ENCODE data around the gene SHISA7. TPM values are rescaled to one million over a fixed set of nuclear protein-coding genes. Genes with fewer than 3 reads are reported as not detected.

The SHISA7 gene
- total RNA-seq, 1 donor from 2014 or later = not detected

- Mint-ChIP-seq H3K27ac (peak overlapping the region; percentile 27), H3K9me3 (no peaks in the 10 kb centered on the region), H3K4me3 (peak overlapping the region; percentile 91), H3K36me3 (ENCODE audit: low read depth) (no peaks in the 10 kb centered on the region), H3K27me3 (ENCODE audit: insufficient read depth) (peaks cover 2% of the 10 kb centered on the region), H3K4me1 (ENCODE audit: low read depth) (peaks cover 18% of the 10 kb centered on the region)
- intact Hi-C loops (cut with micrococcal nuclease) = loop anchor here (1.0 to 5.0 kb wide), 4 partner anchors 27 to 1089 kb away; partner anchors contain the start of genes PPP1R12C and ZNF470
- no peak for DNase-seq (ENCODE audit: low spot score)
These were observed 34.8 kb upstream of the SHISA7 start for GRCh38 chr19:55477905-55478304.

GRCh38 chr19:55476100-55476775, 33.1 kb upstream of the SHISA7 start, which contains the start of gene ZNF628:
TSS of gene ZNF628 (plus strand) at chr19:55476617. CDS start at chr19:55479911, 3,294 bp downstream.
- no peaks in the 10 kb centered on the region for H3K36me3 Mint-ChIP-seq (ENCODE audit: low read depth)
- peak within 1 kb of the TSS; percentile 79 for H3K27ac Mint-ChIP-seq
- intact Hi-C loops (cut with micrococcal nuclease) = loop anchor here (1.0 to 5.0 kb wide), 16 partner anchors 9 to 1091 kb away; partner anchors contain the start of genes FIZ1, HSPBP1, ISOC2 and KMT5C
- no peaks in the 10 kb centered on the region for H3K9me3 Mint-ChIP-seq
- peaks cover 2% of the 10 kb centered on the region for H3K27me3 Mint-ChIP-seq (ENCODE audit: insufficient read depth)
- peak within 1 kb of the TSS; percentile 91 for H3K4me3 Mint-ChIP-seq
- peak; percentile 96 for DNase-seq (ENCODE audit: low spot score)
- H3K4me1 Mint-ChIP-seq (ENCODE audit: low read depth) = peaks cover 18% of the 10 kb centered on the region

DNA sequence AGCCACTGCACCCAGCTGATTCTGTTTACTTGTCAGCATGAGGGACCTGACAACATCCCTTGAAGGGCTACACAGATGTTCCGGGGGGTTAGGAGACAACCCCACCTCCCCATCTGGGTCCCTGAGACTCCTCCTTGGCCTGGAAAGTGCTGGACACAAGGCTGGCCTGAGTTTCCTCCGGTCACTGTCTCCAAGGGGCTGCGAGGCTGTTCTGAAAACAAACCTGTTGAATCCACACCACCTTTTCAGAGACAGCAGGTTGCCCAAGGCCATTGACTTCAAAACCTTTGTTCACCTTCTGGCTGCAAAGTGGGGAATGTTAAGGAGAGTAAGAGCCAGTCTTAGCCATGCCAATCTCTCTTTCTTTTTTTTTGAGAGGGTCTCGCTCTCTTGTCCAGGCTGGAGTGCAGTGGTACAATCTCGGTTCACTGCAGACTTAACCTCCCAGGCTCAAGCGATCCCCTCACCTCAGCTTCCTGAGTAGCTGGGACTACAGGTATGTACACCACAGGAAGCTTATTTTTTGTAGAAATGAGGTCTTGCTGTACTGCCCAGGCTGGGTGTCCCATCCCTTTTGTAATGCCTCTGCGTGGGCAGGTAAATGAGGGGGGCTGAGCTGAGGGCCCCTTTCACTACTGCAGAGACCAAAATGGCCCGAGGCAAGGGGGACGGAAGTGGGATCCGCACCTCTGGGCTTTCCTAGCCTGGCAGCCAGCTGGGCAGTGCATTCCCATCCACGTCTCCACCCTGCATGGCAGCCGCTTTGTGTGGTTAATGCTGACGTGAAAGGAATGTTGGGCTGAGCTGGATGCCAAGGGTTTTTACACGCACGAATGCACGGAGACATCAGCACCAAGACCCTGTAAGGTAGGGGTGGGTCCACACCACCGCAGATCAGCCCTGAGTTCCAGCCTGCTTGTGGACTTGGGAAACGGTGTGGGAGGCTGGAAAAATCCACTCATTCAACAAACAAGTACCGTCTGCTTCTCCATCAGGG, 31.5 kb upstream of the SHISA7 start:
- H3K27ac Mint-ChIP-seq = no peak overlapping the region

DNA sequence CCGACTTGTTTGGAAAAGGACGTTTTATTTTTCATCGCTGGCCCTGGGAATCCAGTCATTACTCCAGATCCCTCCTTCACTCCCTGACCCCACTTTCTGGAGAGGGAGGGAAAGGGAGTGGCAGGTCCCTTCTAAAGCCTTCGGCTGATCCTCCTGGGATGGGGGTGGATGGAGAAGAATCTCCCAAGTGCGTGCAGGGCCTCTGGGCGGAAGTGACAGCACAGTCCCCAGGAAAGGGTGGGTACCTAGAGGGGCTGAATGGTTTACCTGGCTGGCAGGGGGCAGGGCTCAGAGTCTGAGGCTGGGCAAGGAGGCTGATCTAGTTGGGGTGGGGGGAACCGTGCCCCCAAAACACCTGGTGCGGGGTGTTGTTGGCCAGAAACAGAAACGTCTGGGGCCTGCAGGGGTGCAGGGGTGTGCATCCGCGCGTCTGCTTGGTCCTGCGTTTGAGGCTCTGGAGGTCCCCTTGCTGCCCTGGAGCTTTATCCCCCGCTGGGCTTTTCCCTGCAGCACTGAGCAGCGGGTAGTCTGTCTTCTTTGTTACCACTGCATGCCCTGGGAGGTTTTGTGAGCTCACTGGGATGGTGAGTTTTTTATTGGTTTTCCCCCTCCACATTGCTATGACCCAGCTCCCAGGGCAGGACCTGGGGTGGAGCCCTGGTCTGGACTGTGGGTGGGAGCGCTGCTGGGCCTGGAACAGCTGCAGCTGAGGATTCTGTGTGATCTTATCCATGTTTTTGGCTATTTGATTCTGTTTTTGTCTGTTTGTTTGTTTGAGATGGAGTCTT, 30.3 kb upstream of the SHISA7 start:
- peaks cover 9% of the 10 kb centered on the region for H3K4me1 Mint-ChIP-seq (ENCODE audit: low read depth)
- H3K27ac Mint-ChIP-seq = no peak overlapping the region
- no peaks in the 10 kb centered on the region for H3K36me3 Mint-ChIP-seq (ENCODE audit: low read depth)
- DNase-seq (ENCODE audit: low spot score) = no peak
- no peak overlapping the region for H3K4me3 Mint-ChIP-seq
- intact Hi-C loops (cut with micrococcal nuclease) = loop anchor here (1.0 kb wide), 1 partner anchor 225 kb away; no protein-coding TSS in a partner anchor
- peaks cover 2% of the 10 kb centered on the region for H3K27me3 Mint-ChIP-seq (ENCODE audit: insufficient read depth)
- H3K9me3 Mint-ChIP-seq = no peaks in the 10 kb centered on the region

More for the DNA sequence above, 31.5 kb upstream of the SHISA7 start:
- Mint-ChIP-seq H3K36me3 (ENCODE audit: low read depth) (no peaks in the 10 kb centered on the region), H3K9me3 (no peaks in the 10 kb centered on the region), H3K4me1 (ENCODE audit: low read depth) (peaks cover 18% of the 10 kb centered on the region), H3K4me3 (no peak overlapping the region), H3K27me3 (ENCODE audit: insufficient read depth) (peaks cover 2% of the 10 kb centered on the region)
- no peak for DNase-seq (ENCODE audit: low spot score)
- intact Hi-C loops (cut with micrococcal nuclease) = loop anchor here (1.0 to 5.0 kb wide), 2 partner anchors 226 to 1093 kb away; partner anchors contain the start of gene ZNF470

GRCh38 chr19:55472463-55472862, 29.4 kb upstream of the SHISA7 start:
- Mint-ChIP-seq H3K27me3 (ENCODE audit: insufficient read depth) (peaks cover 4% of the 10 kb centered on the region), H3K9me3 (no peaks in the 10 kb centered on the region), H3K4me3 (no peak overlapping the region), H3K4me1 (ENCODE audit: low read depth) (peaks cover 5% of the 10 kb centered on the region), H3K36me3 (ENCODE audit: low read depth) (no peaks in the 10 kb centered on the region), H3K27ac (no peak overlapping the region)
- intact Hi-C loops (cut with micrococcal nuclease) = no loop called here
- DNase-seq (ENCODE audit: low spot score) = no peak

DNA sequence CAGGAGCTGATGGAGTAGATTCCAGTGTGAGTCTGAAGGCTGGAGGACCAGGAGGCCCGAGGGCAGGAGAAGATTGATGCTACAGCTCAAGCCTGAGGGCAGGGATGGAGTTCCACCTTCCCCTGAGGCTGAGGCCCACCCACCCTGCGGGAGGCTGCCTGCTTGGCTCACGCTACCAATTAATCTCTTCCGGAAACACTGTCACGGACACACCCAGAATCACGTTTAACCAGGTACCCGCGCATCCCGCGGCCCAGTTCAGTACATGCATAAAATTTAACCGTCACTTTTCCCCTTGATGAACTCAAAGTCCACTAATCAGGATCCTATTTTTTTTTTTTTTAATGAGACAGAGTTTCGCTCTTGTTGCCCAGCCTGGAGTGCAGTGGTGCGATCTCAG, 28.2 kb upstream of the SHISA7 start:
- Mint-ChIP-seq H3K9me3 (no peaks in the 10 kb centered on the region), H3K27ac (no peak overlapping the region), H3K36me3 (ENCODE audit: low read depth) (no peaks in the 10 kb centered on the region), H3K4me1 (ENCODE audit: low read depth) (peaks cover 5% of the 10 kb centered on the region), H3K27me3 (ENCODE audit: insufficient read depth) (peaks cover 4% of the 10 kb centered on the region), H3K4me3 (no peak overlapping the region)
- intact Hi-C loops (cut with micrococcal nuclease) = no loop called here
- DNase-seq (ENCODE audit: low spot score) = no peak

- H3K9me3 Mint-ChIP-seq = no peaks in the 10 kb centered on the region
- intact Hi-C loops (cut with micrococcal nuclease) = no loop called here
- DNase-seq (ENCODE audit: low spot score) = no peak
- H3K27me3 Mint-ChIP-seq (ENCODE audit: insufficient read depth) = peaks cover 2% of the 10 kb centered on the region
- H3K36me3 Mint-ChIP-seq (ENCODE audit: low read depth) = no peaks in the 10 kb centered on the region
- no peak overlapping the region for H3K27ac Mint-ChIP-seq
- H3K4me1 Mint-ChIP-seq (ENCODE audit: low read depth) = peaks cover 5% of the 10 kb centered on the region
- no peak overlapping the region for H3K4me3 Mint-ChIP-seq
These were observed 24.9 kb upstream of the SHISA7 start for GRCh38 chr19:55468054-55468393.

DNA sequence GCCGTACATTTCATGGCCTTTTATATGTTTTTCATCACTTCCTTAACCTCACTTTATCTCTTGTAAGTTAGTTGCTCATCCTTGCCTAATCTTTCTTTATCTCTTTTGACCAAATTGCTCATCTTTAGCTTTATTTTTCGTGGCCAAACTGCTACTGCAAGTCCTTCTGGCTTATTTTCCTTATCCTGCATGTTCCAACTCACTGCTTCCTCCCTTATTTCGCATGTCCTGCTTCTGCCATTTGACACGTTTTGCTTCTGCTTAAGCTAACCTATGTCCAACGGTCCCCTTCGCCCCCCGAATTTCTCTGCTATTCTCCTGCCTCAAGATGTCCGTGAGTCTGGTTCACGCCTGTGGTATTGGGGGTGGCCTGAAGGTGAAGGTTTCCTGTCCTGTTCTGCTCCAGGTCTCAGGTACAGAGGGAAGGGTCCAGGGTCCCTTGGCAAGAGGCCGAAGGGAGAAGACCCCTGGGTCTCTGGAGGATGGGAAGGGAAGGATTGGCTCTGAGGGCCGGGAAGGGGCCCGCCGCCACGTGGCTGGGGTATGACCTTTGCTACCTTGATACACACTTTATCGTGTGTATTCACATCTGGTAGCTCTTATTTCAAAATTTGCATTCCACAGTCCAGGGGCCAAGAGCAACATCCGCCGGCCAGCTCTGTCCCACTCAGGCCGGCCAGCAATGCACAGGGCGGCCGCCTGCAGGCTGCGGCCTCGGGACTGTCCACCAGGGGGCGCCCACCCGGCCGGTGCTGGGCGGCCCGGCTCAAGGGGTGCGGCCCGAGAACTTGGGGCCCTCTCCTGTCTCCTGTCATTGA, 24.3 kb upstream of the SHISA7 start:
- H3K9me3 Mint-ChIP-seq = no peaks in the 10 kb centered on the region
- no peak overlapping the region for H3K4me3 Mint-ChIP-seq
- DNase-seq (ENCODE audit: low spot score) = peak; percentile 62
- peaks cover 5% of the 10 kb centered on the region for H3K4me1 Mint-ChIP-seq (ENCODE audit: low read depth)
- no peaks in the 10 kb centered on the region for H3K36me3 Mint-ChIP-seq (ENCODE audit: low read depth)
- H3K27ac Mint-ChIP-seq = no peak overlapping the region
- H3K27me3 Mint-ChIP-seq (ENCODE audit: insufficient read depth) = peaks cover 2% of the 10 kb centered on the region
- intact Hi-C loops (cut with micrococcal nuclease) = loop anchor here (1.0 kb wide), 2 partner anchors 9 to 37 kb away; partner anchors contain the start of gene ZNF628

- no peak overlapping the region for H3K27ac Mint-ChIP-seq
- H3K36me3 Mint-ChIP-seq (ENCODE audit: low read depth) = no peaks in the 10 kb centered on the region
- no peak overlapping the region for H3K4me3 Mint-ChIP-seq
- peaks cover 2% of the 10 kb centered on the region for H3K27me3 Mint-ChIP-seq (ENCODE audit: insufficient read depth)
- intact Hi-C loops (cut with micrococcal nuclease) = no loop called here
- no peak for DNase-seq (ENCODE audit: low spot score)
- peaks cover 10% of the 10 kb centered on the region for H3K4me1 Mint-ChIP-seq (ENCODE audit: low read depth)
- no peaks in the 10 kb centered on the region for H3K9me3 Mint-ChIP-seq
These were observed 23.1 kb upstream of the SHISA7 start for GRCh38 chr19:55466241-55466614.

DNA sequence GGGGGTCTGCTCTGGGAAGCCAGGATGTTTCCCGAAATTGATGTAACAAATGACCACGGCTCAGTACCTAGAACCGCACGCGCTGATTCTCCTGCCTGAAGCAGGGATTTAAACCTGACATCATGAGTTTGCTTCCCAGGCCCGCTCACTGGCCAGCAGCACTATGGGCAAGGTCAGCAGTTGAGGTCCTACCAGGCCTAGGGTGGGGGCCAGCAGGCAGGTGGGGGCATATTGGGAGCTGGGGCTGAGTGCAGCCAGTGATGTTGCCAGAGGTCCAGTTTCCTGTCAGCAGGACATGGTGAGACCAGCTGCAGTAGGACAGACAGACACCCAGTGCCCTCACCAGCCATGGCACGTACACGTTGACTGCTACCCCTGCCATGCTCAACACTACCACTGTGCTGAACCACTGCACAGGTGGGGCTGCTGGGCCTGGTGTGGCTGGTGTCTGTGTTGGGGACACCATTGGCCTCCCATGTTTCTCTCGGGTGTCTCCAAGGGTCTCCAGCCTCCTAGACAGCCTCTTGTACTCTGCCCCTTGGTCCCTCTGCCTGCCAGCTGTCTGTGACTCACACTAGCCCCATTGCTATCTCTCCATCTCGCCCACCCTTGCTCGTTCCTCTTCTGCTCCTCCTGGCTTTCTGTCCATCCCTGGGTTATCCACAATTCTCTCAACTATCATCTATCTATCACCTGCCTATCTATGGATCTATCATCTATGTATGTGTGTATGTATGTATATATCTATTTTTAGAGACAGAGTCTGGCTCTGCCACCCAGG, 22.6 kb upstream of the SHISA7 start:
- Mint-ChIP-seq H3K27ac (no peak overlapping the region), H3K9me3 (no peaks in the 10 kb centered on the region), H3K4me3 (no peak overlapping the region), H3K4me1 (ENCODE audit: low read depth) (peaks cover 10% of the 10 kb centered on the region), H3K36me3 (ENCODE audit: low read depth) (no peaks in the 10 kb centered on the region), H3K27me3 (ENCODE audit: insufficient read depth) (peaks cover 4% of the 10 kb centered on the region)
- no peak for DNase-seq (ENCODE audit: low spot score)
- intact Hi-C loops (cut with micrococcal nuclease) = no loop called here

- H3K4me1 Mint-ChIP-seq (ENCODE audit: low read depth) = peaks cover 10% of the 10 kb centered on the region
- H3K27ac Mint-ChIP-seq = no peak within 1 kb of the TSS
- H3K9me3 Mint-ChIP-seq = no peaks in the 10 kb centered on the region
- intact Hi-C loops (cut with micrococcal nuclease) = no loop called here
- H3K36me3 Mint-ChIP-seq (ENCODE audit: low read depth) = no peaks in the 10 kb centered on the region
- H3K27me3 Mint-ChIP-seq (ENCODE audit: insufficient read depth) = peaks cover 4% of the 10 kb centered on the region
- no peak within 1 kb of the TSS for H3K4me3 Mint-ChIP-seq
- DNase-seq (ENCODE audit: low spot score) = no peak
These were observed 21.6 kb upstream of the SHISA7 start, which contains the start of gene C19orf85 for GRCh38 chr19:55464662-55465054. TSS of gene C19orf85 (minus strand) at chr19:55464751. CDS start at chr19:55464554, 197 bp downstream.

Measured in activated T-helper 1 cell treated with anti-CD3 and anti-CD28 coated beads, Interleukin-12 subunit alpha, Interleukin-12 subunit beta, Interleukin-2, Interleukin-4 antibody, amounts not matched to agents 30 ng/mL and 10 ng/mL and 1 ng/mL, durations not matched to agents 14 hours and 24 hours and 36 hours (primary cell).